HG03139 (cell line): ENCODE measurements around the gene SBF2.
"Not testable (repeated sequence)": the region's sequence is repeated elsewhere in the genome, so short reads cannot be mapped to it uniquely, and the experiment has no call there.

ENCODE experiments used
- ATAC-seq: cut with Tn5 transposase; IDR thresholded peaks from one replicate; pipeline ENCODE4 v1.9.1; 2021; ENCODE audit not compliant: unreplicated experiment

SBF2 gene

DNA sequence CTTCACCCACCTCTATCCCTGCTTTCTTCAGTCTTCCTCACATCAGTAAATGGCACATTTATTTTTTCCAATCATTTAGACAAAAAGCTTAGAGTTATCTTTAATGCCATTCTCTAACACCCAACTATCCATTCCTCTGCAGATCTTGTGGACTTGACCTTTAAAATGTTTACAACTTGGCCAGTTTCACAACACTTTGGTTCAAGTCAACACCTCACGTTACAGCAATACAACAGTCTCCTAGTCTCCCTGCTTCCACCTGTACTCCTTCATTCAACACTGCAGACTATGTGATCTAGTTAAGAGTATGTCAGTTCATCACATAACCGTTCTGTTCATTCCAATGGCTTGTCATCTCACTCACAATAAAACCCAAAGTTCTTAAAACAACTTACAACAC, 325.0 kb downstream of the SBF2 start:
- no peak for ATAC-seq

DNA sequence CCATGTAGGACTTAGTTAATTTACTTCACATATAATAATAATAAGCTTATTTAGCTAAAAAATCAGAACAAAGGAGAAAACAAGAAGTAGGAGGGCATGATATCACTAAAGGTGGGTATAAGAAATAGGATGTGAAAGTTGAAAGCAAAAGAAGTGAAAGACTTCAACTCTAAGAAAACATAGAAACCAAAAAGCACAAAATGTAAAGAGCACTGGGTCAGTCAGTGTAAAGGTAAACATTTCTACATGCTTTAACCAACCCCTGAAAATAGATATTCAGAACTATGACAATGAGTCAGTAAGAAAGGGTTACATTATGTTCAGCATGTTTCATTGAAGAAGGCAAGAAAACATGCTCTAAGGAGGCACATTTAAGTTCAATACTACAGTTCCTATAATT, 331.3 kb downstream of the SBF2 start:
- ATAC-seq: peak; percentile 87

DNA sequence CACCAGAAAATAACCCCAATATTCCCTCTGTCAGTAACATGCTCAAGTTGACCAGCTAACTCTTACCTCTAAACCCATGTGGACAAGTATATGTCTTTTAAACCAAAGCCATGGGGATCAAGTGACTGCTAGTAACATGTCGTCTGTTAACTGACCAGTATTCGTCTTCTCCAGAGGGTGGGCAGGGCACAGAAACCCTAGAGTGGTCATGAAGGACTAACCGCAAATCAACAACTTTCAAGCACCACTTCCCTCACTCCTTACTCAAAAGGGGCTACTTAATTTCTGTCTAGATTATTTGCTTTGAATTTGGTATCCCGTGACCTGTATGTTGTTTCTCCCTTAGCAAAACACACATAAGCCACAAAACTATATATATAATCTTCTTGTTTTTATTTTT, 336.9 kb downstream of the SBF2 start:
- ATAC-seq: no peak

DNA sequence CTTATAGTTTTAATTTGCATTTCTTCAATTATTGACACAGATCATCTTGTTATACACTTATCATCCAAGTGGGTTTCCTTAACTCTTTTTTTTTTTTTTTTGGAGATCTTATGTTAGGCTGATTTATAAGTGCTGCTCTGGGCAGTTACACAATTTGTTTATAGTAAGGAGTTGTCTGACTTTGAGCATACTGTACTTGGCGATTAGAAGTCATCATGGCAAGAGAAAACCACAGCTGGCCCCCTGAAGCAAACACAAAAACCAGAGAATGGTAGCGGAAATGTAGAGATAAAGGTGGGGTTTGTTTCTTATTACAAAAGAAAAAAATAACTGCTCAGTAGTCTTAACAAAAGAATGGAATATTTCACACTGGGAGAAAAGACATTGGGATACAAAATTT, 337.5 kb downstream of the SBF2 start:
- ATAC-seq: no peak

DNA sequence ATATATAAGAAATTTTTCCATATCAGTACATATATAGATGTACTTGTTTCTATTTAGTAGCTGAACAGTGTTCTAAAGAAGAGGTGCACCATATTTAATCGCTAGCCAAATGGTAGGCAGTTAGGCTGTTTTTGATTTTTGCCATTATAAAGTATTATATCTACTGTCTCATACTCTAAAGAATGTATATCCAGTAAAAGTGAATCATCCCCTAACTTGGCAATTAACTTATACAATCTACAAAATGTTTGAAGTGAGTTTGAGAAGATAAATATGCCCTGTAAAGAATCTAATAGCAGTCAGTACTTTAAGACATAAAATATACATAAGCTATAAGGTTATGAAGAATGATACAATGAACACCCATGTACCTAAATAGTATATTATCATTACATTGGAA, 338.6 kb downstream of the SBF2 start:
- no peak for ATAC-seq

DNA sequence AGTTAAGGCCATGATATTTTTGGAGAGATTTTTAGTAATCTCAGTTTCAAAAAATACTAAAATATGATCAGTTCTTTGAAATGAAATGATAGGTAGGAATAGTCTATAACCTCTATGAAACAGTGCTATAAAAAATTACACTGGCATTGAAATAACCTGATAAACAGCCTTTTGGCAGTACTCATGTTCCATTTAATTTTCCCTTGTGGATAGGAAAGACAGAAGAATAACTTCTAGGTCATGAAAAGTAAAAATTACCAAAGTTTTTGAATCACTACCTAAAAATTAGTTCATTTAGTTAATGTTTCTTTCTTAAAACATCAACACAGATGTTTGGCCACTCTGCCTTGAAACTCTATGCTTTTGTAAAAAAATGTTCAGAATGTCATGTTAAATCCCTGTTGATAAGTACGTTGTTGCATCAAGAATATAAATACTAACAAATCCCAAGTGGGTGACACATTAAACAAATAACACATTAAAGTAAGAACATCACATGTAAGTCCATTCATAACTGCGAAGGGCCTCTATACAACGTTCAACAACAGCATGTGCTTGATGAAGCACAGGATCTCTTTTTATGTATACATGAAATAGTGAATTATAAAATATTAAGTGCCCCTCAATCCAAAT, 339.9 kb downstream of the SBF2 start:
- no peak for ATAC-seq

- ATAC-seq: no peak
These were observed 341.4 kb downstream of the SBF2 start for GRCh38 chr11:9952511-9953196.

DNA sequence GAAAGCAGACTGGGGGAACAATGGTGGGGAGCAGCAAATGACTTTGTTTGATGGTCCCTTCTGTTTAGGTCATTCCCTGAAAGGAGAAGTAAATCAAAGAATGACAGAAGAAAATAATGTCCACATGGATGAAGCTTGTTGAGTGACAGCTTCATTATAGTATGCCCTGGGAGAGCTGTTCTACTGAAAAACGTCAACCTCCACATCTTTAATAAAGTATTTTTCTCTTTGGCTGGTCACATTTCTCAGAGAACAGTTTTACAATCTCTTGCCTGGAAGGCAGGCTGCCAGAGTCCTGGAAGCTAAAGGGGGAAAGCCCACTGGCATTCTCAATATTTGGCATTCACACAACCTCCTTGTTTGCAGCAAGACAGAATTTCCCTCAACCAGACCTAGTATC, 342.2 kb downstream of the SBF2 start:
- no peak for ATAC-seq

- ATAC-seq: no peak
These were observed 343.6 kb downstream of the SBF2 start for GRCh38 chr11:9950462-9950861.

GRCh38 chr11:9947231-9947864, 346.7 kb downstream of the SBF2 start:
- ATAC-seq: no peak

GRCh38 chr11:9945680-9946079, 348.3 kb downstream of the SBF2 start:
- not testable (repeated sequence) for ATAC-seq

DNA sequence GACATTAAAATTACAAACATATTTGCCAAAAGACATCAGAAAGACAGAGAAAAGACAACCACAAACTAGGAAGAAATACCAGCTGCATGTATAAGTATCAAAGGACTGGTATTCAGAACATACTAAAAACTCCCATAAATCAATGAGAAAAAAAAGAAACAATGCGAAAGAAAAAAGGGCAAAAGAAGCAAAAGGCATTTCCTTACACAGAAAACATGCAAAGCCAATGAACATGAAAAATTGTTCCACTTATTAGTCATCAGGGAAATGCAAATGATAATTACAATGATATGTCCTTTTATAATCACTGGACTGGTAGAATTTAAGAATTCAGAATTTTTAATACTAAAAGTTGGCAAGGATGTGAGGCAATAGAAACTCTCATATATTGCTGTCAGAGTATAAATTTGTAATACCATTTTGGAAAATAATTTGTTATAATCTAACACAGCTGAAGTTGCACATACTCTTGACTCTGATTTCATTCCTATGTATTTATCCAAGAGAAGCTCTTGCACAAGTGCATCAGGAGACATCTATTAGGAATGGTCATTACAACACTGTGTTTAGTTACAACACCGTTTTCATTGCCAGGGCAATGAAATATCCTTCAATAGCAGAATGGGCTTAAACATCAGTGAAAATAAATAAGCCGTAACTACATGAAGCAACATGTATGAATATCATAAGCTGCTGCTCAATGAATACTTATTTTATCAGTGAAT, 350.5 kb downstream of the SBF2 start:
- no peak for ATAC-seq

DNA sequence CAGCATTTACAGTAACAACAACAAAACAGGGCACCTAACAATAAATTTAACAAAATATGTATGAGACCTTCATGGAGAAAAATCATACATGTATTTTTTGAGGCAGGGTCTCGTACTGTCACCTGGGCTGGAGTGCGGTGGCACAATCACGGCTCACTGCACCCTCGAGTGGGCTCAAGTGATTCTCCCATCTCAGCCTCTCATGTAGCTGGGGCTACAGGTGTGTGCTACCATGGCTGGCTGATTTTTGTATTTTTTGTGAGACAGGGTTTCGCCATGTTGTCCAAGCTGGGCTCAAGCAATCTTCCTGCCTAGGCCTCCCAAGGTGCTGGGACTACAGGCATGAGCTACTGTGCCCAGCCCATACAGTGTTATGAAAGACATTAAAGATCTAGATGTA, 352.0 kb downstream of the SBF2 start:
- no peak for ATAC-seq

DNA sequence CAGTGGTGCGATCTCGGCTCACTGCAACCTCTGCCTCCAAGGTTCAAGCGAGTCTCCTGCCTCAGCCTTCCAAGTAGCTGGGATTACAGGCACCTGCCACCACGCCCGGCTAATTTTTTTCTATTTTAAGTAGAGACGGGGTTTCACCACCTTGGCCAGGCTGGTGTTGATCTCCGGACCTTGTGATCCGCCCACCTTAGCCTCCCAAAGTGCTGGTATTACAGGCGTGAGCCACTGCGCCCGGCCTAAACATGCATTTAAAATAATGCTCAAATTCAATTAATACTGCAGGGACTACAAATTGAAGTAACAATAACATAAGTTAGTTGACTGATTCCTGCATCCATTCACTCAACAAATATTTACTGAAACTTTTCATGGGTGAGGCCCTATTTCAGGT, 354.9 kb downstream of the SBF2 start:
- ATAC-seq: not testable (repeated sequence)

DNA sequence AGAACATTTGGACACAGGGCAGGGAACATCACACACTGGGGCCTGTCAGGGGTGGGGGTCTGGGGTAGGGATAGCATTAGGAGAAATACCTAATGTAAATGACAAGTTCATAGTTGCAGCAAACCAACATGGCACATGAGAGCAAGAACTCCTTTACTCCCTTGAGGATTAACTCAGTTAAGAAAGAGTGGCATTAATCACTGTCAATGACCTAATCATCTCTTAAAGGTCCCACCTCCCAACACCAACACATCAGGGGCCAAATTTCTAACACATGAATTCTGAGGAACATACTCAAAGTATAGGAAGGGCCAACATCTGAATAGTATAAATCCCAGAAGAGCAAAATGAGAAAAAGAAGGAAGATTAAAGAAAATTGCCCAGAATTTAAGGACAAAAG, 357.3 kb downstream of the SBF2 start:
- ATAC-seq: no peak

DNA sequence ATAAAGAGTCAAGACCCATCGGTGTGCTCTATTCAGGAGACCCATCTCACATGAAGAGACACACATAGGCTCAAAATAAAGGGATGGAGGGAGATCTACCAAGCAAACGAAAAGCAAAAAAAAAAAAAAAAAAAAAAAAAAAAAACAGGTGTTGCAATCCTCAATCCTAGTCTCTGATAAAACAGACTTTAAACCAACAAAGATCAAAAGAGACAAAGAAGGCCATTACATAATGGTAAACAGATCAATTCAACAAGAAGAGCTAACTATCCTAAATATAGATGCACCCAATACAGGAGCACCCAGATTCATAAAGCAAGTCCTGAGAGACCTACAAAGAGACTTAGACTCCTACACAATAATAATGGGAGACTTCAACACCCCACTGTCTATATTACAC, 361.2 kb downstream of the SBF2 start:
- not testable (repeated sequence) for ATAC-seq

- not testable (repeated sequence) for ATAC-seq
These were observed 363.3 kb downstream of the SBF2 start for GRCh38 chr11:9930562-9931331.

DNA sequence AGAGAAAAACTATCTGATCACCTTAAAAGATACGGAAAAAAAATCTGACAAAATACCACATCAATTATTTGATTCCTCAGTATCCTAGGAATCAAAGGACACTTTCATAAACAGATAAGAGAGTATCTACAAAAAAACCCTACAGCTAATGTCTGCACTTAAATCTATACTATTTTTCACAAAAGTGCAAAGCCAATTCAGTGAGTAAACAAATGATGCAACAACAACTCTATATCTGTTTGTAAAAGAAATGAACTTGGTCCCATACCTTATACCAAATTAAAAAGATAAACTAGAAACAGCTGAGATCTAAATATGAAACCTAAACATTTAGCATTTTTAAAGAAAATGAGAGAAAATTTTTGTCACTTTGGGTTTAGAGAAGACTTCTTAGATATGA, 366.3 kb downstream of the SBF2 start:
- ATAC-seq: no peak

DNA sequence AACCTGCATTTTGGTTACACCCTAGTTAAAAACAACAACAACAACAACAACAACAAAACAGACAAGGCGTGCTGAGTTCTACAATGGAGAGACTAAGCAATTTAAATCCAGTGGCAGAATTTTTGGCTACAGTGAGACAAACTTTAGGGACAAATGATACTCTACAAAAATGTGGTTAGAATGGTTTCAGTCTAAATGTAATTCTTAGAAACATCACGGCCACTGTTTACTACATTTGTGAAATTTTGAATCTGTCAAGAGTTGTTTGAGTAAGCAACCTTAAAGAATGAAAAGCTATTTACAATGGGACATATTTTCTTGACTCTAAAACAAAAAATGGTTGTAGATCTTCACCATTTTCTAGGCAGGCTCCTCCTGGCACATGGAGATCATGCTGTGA, 370.7 kb downstream of the SBF2 start:
- ATAC-seq: no peak

GRCh38 chr11:9922806-9923205, 371.2 kb downstream of the SBF2 start:
- ATAC-seq: no peak

DNA sequence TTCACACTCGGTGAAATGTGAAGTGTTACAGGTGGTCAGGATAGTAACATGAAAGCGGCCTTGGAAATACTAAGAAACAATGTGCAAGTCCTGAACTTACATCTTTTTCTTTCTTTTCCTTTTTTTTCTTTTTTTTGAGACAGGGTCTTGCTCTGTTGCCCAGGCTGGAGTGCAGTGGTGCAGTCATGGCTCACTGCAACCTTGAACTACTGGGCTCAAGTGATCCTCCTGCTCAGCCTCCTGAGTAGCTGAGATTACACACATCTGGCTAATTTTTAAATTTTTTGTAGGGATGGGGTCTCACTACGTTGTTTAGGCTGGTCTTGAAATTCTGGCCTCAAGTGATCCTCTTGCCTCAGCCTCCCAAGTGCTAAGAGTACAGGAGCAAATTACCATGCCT, 377.5 kb downstream of the SBF2 start:
- no peak for ATAC-seq
